Measurements from ENCODE around the gene TUBG2.

TUBG2 gene

DNA sequence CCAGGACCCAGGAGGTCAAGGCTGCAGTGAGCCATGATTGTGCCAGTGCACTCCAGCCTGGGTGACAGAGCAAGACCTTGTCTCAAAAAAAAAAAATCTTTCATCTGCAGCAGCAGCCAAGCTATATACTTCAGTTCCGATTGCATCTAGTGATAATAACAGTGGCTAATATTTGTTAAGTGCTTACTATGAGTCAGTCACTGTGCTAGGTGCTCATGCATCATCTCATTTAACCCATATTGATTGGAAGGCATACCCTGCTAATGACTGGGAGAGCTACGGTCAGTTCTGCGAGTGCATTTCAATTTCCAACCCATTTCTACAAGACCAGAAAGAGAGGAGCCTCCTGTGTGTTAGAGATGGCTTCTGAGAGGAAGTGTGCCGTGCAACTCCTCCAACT is 7.7 kb upstream of the TUBG2 start:
- Histone ChIP-seq H3K27me3 (ENCODE audit: low read length) (no peaks in the 10 kb centered on the region), H3K9me3 (ENCODE audit: insufficient read depth, low read length) (no peaks in the 10 kb centered on the region), H3K79me2 (ENCODE audit: insufficient read depth, low read length) (no peaks in the 10 kb centered on the region), H3K9me2 (replicated peaks; ENCODE audit: insufficient read depth, low read length) (no peaks in the 10 kb centered on the region), H3K4me3 (ENCODE audit: insufficient read depth, low read length, poor library complexity, severe bottlenecking) (no peak overlapping the region), H2AFZ (ENCODE audit: low read depth, low read length, severe bottlenecking) (no peak overlapping the region), H3K9ac (ENCODE audit: low read length) (no peak overlapping the region), H4K20me1 (ENCODE audit: low read depth, low read length) (no peaks in the 10 kb centered on the region), H3F3A (ENCODE audit: insufficient read depth) (no peaks in the 10 kb centered on the region), H3K36me3 (ENCODE audit: low read length) (no peaks in the 10 kb centered on the region), H3K4me2 (ENCODE audit: low read depth, low read length, poor library complexity, severe bottlenecking) (no peak overlapping the region), H3K27ac (ENCODE audit: low read depth, low read length) (no peak overlapping the region)
- no peak for TF ChIP-seq EZH2phosphoT487 (conservative IDR thresholded peaks at IDR 0.05; ENCODE audit: low read length)
- TF ChIP-seq, protein P1, sequence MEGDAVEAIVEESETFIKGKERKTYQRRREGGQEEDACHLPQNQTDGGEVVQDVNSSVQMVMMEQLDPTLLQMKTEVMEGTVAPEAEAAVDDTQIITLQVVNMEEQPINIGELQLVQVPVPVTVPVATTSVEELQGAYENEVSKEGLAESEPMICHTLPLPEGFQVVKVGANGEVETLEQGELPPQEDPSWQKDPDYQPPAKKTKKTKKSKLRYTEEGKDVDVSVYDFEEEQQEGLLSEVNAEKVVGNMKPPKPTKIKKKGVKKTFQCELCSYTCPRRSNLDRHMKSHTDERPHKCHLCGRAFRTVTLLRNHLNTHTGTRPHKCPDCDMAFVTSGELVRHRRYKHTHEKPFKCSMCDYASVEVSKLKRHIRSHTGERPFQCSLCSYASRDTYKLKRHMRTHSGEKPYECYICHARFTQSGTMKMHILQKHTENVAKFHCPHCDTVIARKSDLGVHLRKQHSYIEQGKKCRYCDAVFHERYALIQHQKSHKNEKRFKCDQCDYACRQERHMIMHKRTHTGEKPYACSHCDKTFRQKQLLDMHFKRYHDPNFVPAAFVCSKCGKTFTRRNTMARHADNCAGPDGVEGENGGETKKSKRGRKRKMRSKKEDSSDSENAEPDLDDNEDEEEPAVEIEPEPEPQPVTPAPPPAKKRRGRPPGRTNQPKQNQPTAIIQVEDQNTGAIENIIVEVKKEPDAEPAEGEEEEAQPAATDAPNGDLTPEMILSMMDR (IDR thresholded peaks at IDR 0.05; ENCODE audit: insufficient read depth, low read length, poor library complexity, severe bottlenecking), result no peak

DNA sequence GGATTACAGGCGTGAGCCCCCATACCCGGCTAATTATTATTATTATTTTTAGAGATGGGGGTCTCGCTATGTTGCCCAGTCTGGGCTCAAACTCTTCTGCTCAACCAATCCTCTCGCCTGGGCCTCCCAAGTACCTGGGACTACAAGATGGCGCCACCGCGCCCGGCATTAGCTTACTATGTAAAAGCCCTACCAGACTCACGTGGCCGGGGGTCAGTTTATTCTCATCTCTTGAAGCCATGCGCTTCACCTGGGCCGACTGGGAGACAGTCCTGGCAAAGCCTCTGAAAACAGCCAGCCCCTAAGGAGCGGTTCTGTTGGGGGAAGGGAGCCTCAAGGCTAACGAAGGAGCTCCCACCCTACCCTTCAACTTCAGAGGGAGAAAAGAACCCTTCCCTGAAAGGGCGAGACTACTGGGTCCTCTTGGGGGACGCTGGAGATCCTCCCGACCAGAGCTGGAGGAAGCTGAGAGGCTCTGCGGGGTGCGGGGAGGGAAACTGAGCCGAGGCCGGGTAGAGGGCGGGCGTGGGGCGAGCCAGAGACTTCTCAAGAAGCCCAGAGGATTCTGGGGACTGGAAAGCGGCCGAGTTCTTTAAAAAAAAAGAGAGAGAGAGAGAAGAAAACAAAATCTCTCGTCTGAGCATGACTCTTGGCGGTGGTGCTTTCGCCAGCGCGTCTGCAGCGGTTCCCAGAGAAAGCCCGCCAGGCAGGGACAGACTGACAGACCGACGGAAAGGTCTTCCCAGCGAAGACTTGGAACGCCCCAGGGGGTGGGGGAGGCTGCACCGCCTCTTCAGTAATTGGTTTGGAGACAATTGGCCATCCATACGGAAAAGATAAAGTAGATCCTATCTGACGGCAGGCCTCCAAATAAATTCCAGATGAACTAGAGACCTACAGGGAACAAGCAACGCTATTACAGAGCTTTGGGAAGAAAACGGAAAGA is 5.6 kb upstream of the TUBG2 start:
- Histone ChIP-seq H3K9me2 (replicated peaks; ENCODE audit: insufficient read depth, low read length) (no peaks in the 10 kb centered on the region), H3K4me2 (ENCODE audit: low read depth, low read length, poor library complexity, severe bottlenecking) (no peak overlapping the region), H3K9ac (ENCODE audit: low read length) (no peak overlapping the region), H4K20me1 (ENCODE audit: low read depth, low read length) (no peaks in the 10 kb centered on the region), H3K36me3 (ENCODE audit: low read length) (no peaks in the 10 kb centered on the region), H3K9me3 (ENCODE audit: insufficient read depth, low read length) (no peaks in the 10 kb centered on the region), H3F3A (ENCODE audit: insufficient read depth) (no peaks in the 10 kb centered on the region), H2AFZ (ENCODE audit: low read depth, low read length, severe bottlenecking) (no peak overlapping the region), H3K79me2 (ENCODE audit: insufficient read depth, low read length) (no peaks in the 10 kb centered on the region), H3K27ac (ENCODE audit: low read depth, low read length) (no peak overlapping the region), H3K4me3 (ENCODE audit: insufficient read depth, low read length, poor library complexity, severe bottlenecking) (no peak overlapping the region), H3K27me3 (ENCODE audit: low read length) (no peaks in the 10 kb centered on the region)
- no peak for TF ChIP-seq EZH2phosphoT487 (conservative IDR thresholded peaks at IDR 0.05; ENCODE audit: low read length)
- TF ChIP-seq, protein P1 (IDR thresholded peaks at IDR 0.05; ENCODE audit: insufficient read depth, low read length, poor library complexity, severe bottlenecking), result no peak

DNA sequence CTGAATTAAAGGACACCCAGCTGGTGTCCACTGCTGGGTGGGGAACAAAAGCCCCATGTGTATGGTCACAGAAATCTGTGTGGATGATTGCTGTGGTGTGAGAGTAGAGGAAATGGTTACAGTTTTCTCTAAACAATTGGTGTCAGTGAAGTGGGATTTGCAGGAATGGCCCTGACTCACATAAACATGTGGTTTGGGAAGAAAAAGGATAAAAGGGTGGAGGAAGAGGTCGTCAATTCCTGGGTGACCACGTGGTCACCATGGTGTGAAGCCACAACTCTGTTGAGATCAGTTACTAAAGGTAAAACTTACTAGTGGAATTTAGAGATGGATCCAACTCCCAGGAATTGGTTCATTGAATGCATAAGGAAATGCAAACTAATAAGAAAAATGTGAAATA is 3.6 kb upstream of the TUBG2 start:
- H3K9me3 ChIP-seq (ENCODE audit: insufficient read depth, low read length), result no peaks in the 10 kb centered on the region
- H3K27me3 ChIP-seq (ENCODE audit: low read length), result no peaks in the 10 kb centered on the region
- TF ChIP-seq, protein P1 (IDR thresholded peaks at IDR 0.05; ENCODE audit: insufficient read depth, low read length, poor library complexity, severe bottlenecking), result no peak
- no peak for TF ChIP-seq EZH2phosphoT487 (conservative IDR thresholded peaks at IDR 0.05; ENCODE audit: low read length)
- H3K4me2 ChIP-seq (ENCODE audit: low read depth, low read length, poor library complexity, severe bottlenecking), result no peak overlapping the region
- H3F3A ChIP-seq (ENCODE audit: insufficient read depth), result no peaks in the 10 kb centered on the region
- H2AFZ ChIP-seq (ENCODE audit: low read depth, low read length, severe bottlenecking), result no peak overlapping the region
- H3K4me3 ChIP-seq (ENCODE audit: insufficient read depth, low read length, poor library complexity, severe bottlenecking), result no peak overlapping the region
- no peaks in the 10 kb centered on the region for H3K9me2 ChIP-seq (replicated peaks; ENCODE audit: insufficient read depth, low read length)
- no peak overlapping the region for H3K27ac ChIP-seq (ENCODE audit: low read depth, low read length)
- no peaks in the 10 kb centered on the region for H4K20me1 ChIP-seq (ENCODE audit: low read depth, low read length)
- no peaks in the 10 kb centered on the region for H3K79me2 ChIP-seq (ENCODE audit: insufficient read depth, low read length)
- no peaks in the 10 kb centered on the region for H3K36me3 ChIP-seq (ENCODE audit: low read length)
- no peak overlapping the region for H3K9ac ChIP-seq (ENCODE audit: low read length)
